UCSD-AML1 (cell line): ENCODE results near the gene MCRIP2.

Experiments used
- DNase-seq: peaks from one replicate; lab custom pipeline; 2025; ENCODE audit not compliant: unreplicated experiment; lab: John Stamatoyannopoulos, UW

The MCRIP2 gene

DNA sequence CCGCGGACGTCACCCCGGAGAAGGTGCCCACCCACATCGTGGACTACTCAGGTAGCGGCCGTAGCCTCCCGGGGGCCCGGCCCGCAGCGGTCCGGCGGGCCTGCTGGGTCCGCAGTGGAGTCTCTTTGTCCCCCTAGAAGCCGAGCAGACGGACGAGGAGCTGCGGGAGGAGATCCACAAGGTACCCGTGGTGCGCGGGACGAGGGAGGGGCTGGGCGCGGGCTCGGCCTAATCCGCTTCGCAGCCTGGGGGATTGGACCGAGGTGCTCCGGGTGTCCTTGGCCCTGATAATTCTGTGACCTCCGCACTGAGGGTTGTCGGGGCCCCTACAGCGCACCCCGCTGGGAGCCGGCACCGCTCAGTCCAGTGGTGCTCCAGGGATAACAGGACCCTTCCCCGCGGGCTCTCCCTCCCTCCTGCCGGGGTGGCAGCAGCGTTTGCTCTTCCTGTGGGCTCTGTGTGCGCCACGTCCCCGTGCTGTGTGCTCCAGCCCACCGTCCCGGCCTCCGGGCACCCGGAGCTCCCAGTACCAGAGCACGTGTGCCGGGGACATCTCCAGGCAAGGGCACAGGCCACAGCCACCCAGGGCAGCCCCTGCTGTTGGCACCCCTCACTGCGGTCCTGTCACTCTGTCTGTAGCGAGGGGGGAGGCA lies 27.0 kb downstream of the MCRIP2 start:
- no peak for DNase-seq

GRCh38 chr16:669666-670065 lies 28.0 kb downstream of the MCRIP2 start:
- DNase-seq, result no peak

- no peak for DNase-seq
These were observed 29.1 kb downstream of the MCRIP2 start for GRCh38 chr16:670485-671352.

DNA sequence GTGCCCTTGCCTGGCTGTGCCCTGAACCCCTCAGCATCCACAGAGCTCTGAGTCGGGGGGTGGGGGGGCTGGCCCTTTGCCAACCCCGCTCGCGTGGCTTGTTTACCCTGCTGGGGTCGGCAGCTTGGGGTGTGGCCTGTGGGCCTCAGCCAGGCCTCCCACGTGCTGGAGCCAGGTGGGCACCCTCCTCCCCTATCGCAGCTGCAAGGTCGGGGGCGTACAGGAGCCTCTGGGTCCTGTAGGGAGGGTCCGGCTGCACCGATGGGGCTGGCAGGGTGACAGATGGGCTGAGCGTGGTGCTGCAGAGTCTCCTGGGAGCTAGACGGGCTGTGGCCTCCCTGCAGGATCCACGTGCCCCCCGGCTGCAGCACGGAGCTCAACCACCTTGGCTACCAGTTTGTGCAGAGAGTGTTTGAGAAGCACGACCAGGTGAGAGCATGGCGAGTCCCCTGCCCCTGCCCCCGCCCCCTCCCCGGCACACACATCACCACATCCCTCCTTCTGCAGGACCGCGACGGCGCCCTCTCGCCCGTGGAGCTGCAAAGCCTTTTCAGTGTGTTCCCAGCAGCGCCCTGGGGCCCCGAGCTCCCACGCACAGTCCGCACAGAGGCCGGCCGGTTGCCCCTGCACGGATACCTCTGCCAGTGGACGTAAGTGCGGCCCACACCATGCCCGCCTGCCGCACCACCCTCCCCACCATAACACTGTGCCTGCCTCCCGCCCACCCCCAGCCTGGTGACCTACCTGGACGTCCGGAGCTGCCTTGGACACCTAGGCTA lies 29.9 kb downstream of the MCRIP2 start:
- DNase-seq, result no peak

GRCh38 chr16:672371-672770 lies 30.7 kb downstream of the MCRIP2 start:
- DNase-seq, result no peak

- no peak for DNase-seq
These were observed 31.2 kb downstream of the MCRIP2 start for GRCh38 chr16:672851-673250.

DNA sequence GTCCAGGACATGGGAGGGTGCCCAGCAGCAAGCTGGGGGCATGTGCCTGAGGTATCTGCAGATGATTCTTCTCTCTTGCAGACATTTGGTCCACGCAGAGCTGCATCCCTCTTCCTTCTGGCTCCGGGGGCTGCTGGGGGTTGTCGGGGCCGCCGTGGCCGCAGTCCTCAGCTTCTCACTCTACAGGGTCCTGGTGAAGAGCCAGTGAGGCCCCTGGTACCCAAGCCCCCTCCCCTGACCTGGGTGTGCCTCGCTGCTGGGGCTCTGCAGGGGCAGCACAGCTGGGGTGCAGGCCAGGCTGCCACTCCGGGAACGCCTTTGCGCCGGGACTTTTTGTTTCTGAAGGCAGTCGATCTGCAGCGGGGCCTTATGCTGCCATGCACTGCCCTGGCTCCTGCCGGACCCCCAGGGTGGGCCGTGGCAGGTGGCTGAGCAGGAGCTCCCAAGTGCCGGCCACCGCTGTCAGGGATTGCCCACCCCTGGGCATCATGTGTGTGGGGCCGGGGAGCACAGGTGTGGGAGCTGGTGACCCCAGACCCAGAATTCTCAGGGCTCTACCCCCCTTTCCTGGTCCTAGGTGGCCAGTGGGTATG lies 31.9 kb downstream of the MCRIP2 start:
- no peak for DNase-seq

DNA sequence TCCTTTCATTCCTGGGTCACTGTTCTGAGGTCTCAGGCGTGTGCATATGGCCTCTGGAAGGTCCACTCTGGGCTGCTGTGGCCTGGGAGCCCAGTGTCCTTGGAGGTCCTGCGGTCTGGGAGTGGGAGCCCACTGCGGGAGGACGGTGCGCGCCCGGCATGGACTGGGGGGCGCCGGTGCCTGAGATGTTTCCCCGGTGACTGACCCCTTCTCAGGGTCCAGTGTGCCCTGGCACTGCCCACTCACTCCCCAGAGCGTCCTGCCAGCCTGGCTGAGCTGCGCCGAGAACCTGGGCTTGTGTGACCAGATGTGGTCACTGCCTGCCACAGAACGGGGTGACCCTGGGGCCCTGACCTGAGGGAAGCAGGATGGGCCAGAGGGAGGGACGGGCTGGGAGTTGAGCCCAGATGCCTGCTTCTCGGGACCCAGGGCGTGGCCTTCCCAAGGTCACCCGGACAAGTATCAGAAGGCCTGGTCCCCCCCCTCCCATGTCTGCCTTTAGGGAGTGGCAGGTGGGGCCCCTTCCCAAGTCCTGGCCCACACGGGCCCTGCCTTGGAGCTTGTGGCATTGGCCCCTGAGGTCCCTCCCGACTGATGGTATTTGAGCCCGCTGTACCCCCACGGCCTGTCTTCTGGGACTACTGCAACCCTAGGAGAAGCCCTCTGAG lies 32.7 kb downstream of the MCRIP2 start:
- no peak for DNase-seq

DNA sequence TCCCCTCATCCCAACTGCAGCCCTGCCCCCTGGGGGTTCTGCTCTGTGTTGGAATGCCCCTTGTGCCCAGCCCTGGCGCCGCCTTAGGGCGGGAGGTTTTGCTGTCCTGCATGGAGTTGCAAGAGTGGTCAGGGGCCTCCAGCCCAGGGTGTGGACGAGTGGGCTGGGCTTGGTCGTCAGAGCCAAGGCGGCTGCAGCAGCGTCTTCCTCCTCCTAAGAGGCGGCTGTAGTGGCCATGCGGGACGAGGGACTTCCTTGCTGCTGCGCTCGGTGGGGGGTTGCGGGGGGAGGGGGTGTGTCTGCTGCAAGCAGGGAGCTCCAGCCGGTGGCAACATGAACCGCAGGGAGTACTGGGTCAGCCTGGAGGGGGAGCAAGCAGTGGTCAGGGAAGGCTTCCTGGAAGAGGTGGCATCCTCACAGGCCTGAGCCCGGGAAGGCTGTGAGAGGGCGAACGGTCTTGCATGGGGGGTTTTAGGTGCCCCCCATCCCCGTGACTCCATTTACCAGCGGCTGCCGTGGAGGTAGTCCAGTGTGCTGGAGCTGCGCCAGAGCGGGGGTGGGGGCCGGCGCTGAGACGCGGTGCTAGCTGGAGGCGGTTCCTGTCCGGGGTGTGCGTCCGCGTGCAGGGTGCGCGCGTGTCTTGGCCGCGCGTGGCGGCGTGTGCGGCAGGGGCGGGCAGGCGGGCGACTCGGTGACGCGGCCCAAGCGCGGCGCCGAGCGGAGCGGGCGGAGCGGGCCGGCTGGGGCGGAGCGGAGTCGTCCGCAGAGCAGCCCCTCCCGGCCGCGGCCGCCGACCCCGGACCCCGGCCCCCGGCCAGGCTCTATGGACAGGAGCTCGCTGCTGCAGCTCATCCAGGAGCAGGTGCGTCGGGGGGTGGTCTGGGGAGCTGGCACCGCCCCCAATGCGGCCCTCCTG lies 33.6 kb downstream of the MCRIP2 start, which contains the start of gene RHBDL1:
Gene RHBDL1, plus strand, starts transcription at position 704 of the 916 bp plus-strand sequence. Its CDS starts 120 bp downstream, at position 824.
- DNase-seq, result no peak

DNA sequence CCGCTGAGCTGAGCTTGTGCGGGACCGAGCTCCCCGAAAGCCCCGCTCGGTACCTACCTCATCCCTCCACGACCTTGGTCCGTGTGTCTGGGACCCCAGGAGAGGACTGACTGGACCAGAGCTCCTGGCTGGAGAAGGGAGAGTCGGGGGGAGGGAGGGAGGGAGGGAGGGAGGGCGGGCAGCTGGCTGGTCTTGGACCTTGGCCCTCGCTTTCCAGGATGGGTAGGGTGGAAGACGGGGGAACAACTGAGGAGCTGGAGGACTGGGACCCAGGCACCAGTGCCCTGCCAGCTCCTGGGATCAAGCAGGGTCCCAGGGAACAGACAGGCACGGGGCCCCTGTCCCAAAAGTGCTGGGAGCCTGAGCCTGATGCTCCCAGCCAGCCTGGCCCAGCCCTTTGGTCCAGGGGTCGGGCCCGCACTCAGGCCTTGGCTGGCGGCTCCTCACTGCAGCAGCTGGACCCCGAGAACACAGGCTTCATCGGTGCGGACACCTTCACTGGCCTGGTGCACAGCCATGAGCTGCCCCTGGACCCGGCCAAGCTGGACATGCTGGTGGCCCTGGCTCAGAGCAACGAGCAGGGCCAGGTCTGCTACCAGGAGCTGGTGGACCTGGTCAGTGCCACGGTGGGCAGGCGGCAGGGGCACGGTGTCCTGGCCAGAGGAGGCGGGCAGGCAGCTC lies 34.4 kb downstream of the MCRIP2 start:
- no peak for DNase-seq

- no peak for DNase-seq
These were observed 34.9 kb downstream of the MCRIP2 start for GRCh38 chr16:676565-676902.

DNA sequence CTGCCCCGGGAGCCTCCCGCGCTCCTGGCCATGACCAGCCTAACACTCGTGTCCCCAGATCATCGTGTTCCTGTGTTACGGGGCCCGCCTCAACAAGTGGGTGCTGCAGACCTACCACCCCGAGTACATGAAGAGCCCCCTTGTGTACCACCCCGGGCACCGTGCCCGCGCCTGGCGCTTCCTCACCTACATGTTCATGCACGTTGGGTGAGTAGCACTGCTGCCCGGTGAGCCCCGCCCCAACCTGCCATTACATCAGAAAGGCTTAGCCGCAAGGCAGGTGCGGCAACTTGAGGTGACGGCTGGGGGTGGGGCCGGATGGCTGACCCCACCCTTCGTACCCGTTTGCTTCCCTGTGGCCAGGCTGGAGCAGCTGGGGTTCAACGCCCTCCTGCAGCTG lies 35.3 kb downstream of the MCRIP2 start:
- DNase-seq, result no peak

- no peak for DNase-seq
These were observed 35.9 kb downstream of the MCRIP2 start for GRCh38 chr16:677316-678190.

GRCh38 chr16:678209-678857 lies 36.7 kb downstream of the MCRIP2 start:
- DNase-seq, result no peak

DNA sequence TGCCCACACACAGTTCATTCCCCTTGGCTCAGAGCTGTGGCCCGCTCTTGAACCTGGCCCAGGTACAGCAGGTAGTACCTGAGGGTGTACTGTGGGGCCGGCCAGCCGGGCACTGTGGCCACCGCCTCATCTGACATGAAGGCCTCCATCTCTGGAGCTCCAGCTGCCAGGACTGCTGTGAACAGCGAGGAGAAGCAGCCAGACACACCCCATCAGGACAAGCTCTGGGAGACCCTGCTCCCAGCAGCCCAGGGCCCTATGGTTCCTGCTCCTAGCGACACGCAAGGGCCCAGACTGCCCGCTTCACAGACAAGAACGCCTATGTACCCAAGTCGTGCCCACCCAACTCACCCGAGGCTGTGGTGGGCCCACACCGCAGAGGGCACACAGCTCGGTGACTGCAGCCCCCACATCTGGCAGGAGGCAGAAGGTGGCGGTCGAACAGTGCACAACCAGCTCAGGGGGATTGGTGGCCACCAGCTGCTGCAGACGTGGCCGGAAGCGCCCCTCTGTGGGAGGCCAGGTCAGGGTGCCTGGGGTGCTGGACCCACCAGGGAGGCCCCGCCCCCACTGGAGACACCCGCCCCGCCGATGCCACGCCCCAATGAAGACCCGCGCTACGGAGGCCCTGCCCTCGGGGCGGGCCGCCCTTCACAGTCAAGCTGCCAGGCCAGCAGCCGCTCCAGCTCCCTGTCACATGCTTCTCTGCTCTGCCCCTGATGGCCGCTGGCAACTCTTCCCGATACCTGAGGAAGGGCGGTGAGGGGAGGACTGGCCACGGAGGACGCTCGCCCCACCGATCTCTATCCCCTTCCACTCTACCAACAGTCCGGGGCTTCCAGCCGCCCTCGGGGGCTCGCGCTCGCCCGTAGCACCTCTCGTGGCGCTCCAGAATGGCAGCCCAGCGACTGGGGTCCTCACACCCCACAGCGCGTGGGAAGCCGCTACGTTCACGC lies 37.5 kb downstream of the MCRIP2 start:
- DNase-seq, result peak; percentile 77

GRCh38 chr16:679814-680624 lies 38.4 kb downstream of the MCRIP2 start, which contains the start of gene STUB1:
TSS of gene STUB1 (plus strand) at chr16:680410. CDS start at chr16:680526, 116 bp downstream.
- DNase-seq, result peak; percentile 91
